H1 (cell line): Measurements from ENCODE around the gene FERMT2. TPM values are rescaled to one million over a fixed set of nuclear protein-coding genes. Genes with fewer than 3 reads are reported as not detected.

Experiments
- CTCF ChIA-PET: fragments of 300-600 bp; sonication (Branson Sonifier 250); formaldehyde crosslinking; loops from one replicate; lab custom pipeline; 2021; ENCODE audit not compliant: partially characterized antibody; lab: Charles Lee
- POLR2A ChIA-PET: fragments of 300-600 bp; sonication (Branson Sonifier 250); formaldehyde crosslinking; loops from one replicate; lab custom pipeline; 2021; ENCODE audit warnings: inconsistent platforms; ENCODE audit not compliant: partially characterized antibody; lab: Charles Lee
- DNase-seq, 2 experiments: peaks; one replicate each; pipeline versions ENCODE4 v3.0.0 to v3.0.0-alpha.2; 2010 to 2022; ENCODE audit warnings: low spot score in 2 of 2, low read depth in 1 of 2, mixed read lengths in 1 of 2
- FAIRE-seq: peaks from 2 replicates; lab custom pipeline; 2011; peaks lifted over from hg19 to GRCh38; lab: Jason Lieb, UNC
- H2AFZ ChIP-seq: 2 replicates; pipeline ENCODE4 v1.8.1; 2012; ENCODE audit warnings: low read length, inconsistent platforms
- H2AK5ac ChIP-seq: 2 replicates; pipeline ENCODE4 v1.6.1; 2013; ENCODE audit warnings: low read depth, low read length
- H2BK120ac ChIP-seq: replicated peaks from 2 replicates; pipeline ENCODE3; 2013; ENCODE audit warnings: low read depth, low read length, inconsistent platforms
- H2BK12ac ChIP-seq: 2 replicates; pipeline ENCODE4 v1.6.1; 2013; ENCODE audit warnings: low read depth, low read length
- H2BK15ac ChIP-seq: 2 replicates; pipeline ENCODE4 v1.6.1; 2013; ENCODE audit warnings: low read length
- H2BK20ac ChIP-seq: 2 replicates; pipeline ENCODE4 v1.6.1; 2013; ENCODE audit warnings: low read length
- H2BK5ac ChIP-seq: 2 replicates; pipeline ENCODE4 v1.6.1; 2013; ENCODE audit warnings: low read depth, low read length
- H3K14ac ChIP-seq: 2 replicates; pipeline ENCODE4 v1.6.1; 2013; ENCODE audit warnings: inconsistent platforms; ENCODE audit not compliant: insufficient read length
- H3K18ac ChIP-seq: 2 replicates; pipeline ENCODE4 v1.6.1; 2013; ENCODE audit warnings: low read length; ENCODE audit errors: extremely low read depth
- H3K23ac ChIP-seq: 2 replicates; pipeline ENCODE4 v1.6.1; 2013; ENCODE audit warnings: inconsistent platforms; ENCODE audit not compliant: insufficient read length
- H3K23me2 ChIP-seq: 2 replicates; pipeline ENCODE4 v1.6.1; 2013; ENCODE audit warnings: low read depth, low read length
- H3K27ac ChIP-seq: 2 replicates; pipeline ENCODE4 v1.6.1; 2011; ENCODE audit warnings: low read depth, low read length, inconsistent platforms
- H3K27me3 ChIP-seq, 4 experiments: replicated peaks in 1 of 4; 1 replicate in 1 of 4; 2 replicates in 3 of 4; pipeline versions ENCODE4 v1.6.1 to v1.8.1; 2011 to 2013; ENCODE audit warnings: low read length in 3 of 4, mild to moderate bottlenecking in 3 of 4, inconsistent platforms in 2 of 4, mixed read lengths in 2 of 4, moderate library complexity in 1 of 4; ENCODE audit not compliant: control insufficient read depth in 3 of 4, insufficient read depth in 3 of 4; ENCODE audit errors: extremely low read depth in 1 of 4
- H3K36me3 ChIP-seq, 4 experiments: 2 replicates each; pipeline versions ENCODE4 v1.6.1 to v1.8.1; 2011 to 2013; ENCODE audit warnings: mild to moderate bottlenecking in 4 of 4, low read length in 3 of 4, moderate library complexity in 2 of 4, control low read depth in 1 of 4, inconsistent platforms in 1 of 4; ENCODE audit not compliant: insufficient read depth in 4 of 4, control insufficient read depth in 2 of 4
- H3K4ac ChIP-seq: replicated peaks from 2 replicates; pipeline ENCODE3; 2013; ENCODE audit warnings: low read length, low read depth, mixed read lengths, inconsistent platforms; ENCODE audit not compliant: insufficient read length
- H3K4me1 ChIP-seq, 4 experiments: replicated peaks in 1 of 4; 1 replicate in 1 of 4; 2 replicates in 3 of 4; pipeline versions ENCODE4 v1.6.1 to v1.8.1; 2011 to 2013; ENCODE audit warnings: low read length in 3 of 4, inconsistent platforms in 2 of 4, mixed read lengths in 1 of 4; ENCODE audit not compliant: insufficient read depth in 4 of 4, control insufficient read depth in 3 of 4
- H3K4me2 ChIP-seq, 2 experiments: 2 replicates each; pipeline versions ENCODE4 v1.6.1 to v1.8.1; 2011 to 2013; ENCODE audit warnings: low read depth in 2 of 2, low read length in 2 of 2, control low read depth in 1 of 2, inconsistent platforms in 1 of 2, mild to moderate bottlenecking in 1 of 2; ENCODE audit not compliant: insufficient read depth in 1 of 2
- H3K4me3 ChIP-seq, 4 experiments: fragments of 200-600, 300-600 bp in 1 of 4; sonication (generic), shearing (Covaris generic), sonication (Bioruptor Twin) in 1 of 4; 2 replicates each; pipeline versions ENCODE4 v1.5.1 to v1.8.1; 2011 to 2016; ENCODE audit warnings: low read length in 4 of 4, low read depth in 3 of 4, control low read depth in 2 of 4, inconsistent platforms in 2 of 4, mild to moderate bottlenecking in 2 of 4, mixed read lengths in 1 of 4, moderate library complexity in 1 of 4; ENCODE audit not compliant: insufficient read depth in 2 of 4; ENCODE audit errors: extremely low read depth in 1 of 4
- H3K56ac ChIP-seq: replicated peaks from 2 replicates; pipeline ENCODE3; 2013; ENCODE audit warnings: low read depth, mild to moderate bottlenecking, mixed read lengths, low read length, inconsistent platforms; ENCODE audit not compliant: insufficient read length
- H3K79me1 ChIP-seq: 2 replicates; pipeline ENCODE4 v1.6.1; 2013; ENCODE audit warnings: low read depth, low read length, control low read depth
- H3K79me2 ChIP-seq, 2 experiments: 2 replicates each; pipeline versions ENCODE4 v1.6.1 to v1.8.1; 2012 to 2013; ENCODE audit warnings: low read length in 2 of 2, mild to moderate bottlenecking in 2 of 2, inconsistent platforms in 1 of 2; ENCODE audit not compliant: insufficient read depth in 2 of 2, control insufficient read depth in 1 of 2
- H3K9ac ChIP-seq, 4 experiments: replicated peaks in 1 of 4; 1 replicate in 1 of 4; 2 replicates in 3 of 4; pipeline versions ENCODE4 v1.6.1 to v1.8.1; 2011 to 2013; ENCODE audit warnings: low read depth in 3 of 4, low read length in 3 of 4, control low read depth in 2 of 4, mild to moderate bottlenecking in 2 of 4, moderate library complexity in 2 of 4, inconsistent platforms in 1 of 4; ENCODE audit errors: extremely low read depth in 1 of 4
- H3K9me3 ChIP-seq, 2 experiments: 2 replicates each; pipeline versions ENCODE4 v1.6.1 to v1.8.1; 2012 to 2013; ENCODE audit warnings: mild to moderate bottlenecking in 2 of 2, moderate library complexity in 2 of 2, control low read depth in 1 of 2, inconsistent platforms in 1 of 2, low read depth in 1 of 2, low read length in 1 of 2, mixed read lengths in 1 of 2; ENCODE audit not compliant: insufficient read depth in 2 of 2
- H4K20me1 ChIP-seq, 2 experiments: replicated peaks in 1 of 2; 2 replicates each; pipeline versions ENCODE3 to v1.8.1; 2011 to 2013; ENCODE audit warnings: inconsistent platforms in 2 of 2, low read length in 2 of 2, mild to moderate bottlenecking in 1 of 2; ENCODE audit not compliant: insufficient read depth in 2 of 2, control insufficient read depth in 1 of 2
- H4K5ac ChIP-seq: 2 replicates; pipeline ENCODE4 v1.6.1; 2013; ENCODE audit warnings: low read length, low read depth, mixed read lengths, inconsistent platforms; ENCODE audit not compliant: insufficient read length
- H4K8ac ChIP-seq: 2 replicates; pipeline ENCODE4 v1.8.0; 2013; ENCODE audit warnings: mild to moderate bottlenecking, moderate library complexity, low read length, inconsistent platforms; ENCODE audit not compliant: insufficient read depth; ENCODE audit errors: extremely low read depth
- H4K91ac ChIP-seq: replicated peaks from 2 replicates; pipeline ENCODE3; 2013; ENCODE audit warnings: low read length, mixed read lengths, inconsistent platforms; ENCODE audit not compliant: insufficient read length
- CTBP2 ChIP-seq: IDR thresholded peaks from 2 replicates; pipeline ENCODE4 v1.7.0; 2011; ENCODE audit warnings: borderline replicate concordance, mild to moderate bottlenecking, moderate library complexity, mixed read lengths, low read length; ENCODE audit not compliant: insufficient read depth, insufficient read length
- EZH2 ChIP-seq: fragments of 200-600 bp; sonication (generic); IDR thresholded peaks from 2 replicates; pipeline ENCODE4 v1.7.1; 2012; ENCODE audit warnings: low read depth, mild to moderate bottlenecking, moderate library complexity, low read length, inconsistent platforms; ENCODE audit not compliant: severe bottlenecking
- HDAC2 ChIP-seq, 2 experiments: fragments of 300-600 bp in 1 of 2; sonication (generic) in 1 of 2; IDR thresholded peaks; 2 replicates each; pipeline ENCODE4 v1.6.1; 2011 to 2012; ENCODE audit warnings: low read depth in 2 of 2, low read length in 2 of 2, mild to moderate bottlenecking in 2 of 2, moderate library complexity in 2 of 2, borderline replicate concordance in 1 of 2, inconsistent platforms in 1 of 2
- HDAC6 ChIP-seq: IDR thresholded peaks from one replicate; pipeline ENCODE4 v1.7.1; 2012; ENCODE audit warnings: low read depth, mild to moderate bottlenecking, inconsistent platforms, low read length, moderate library complexity
- JUN ChIP-seq: IDR thresholded peaks from 2 replicates; pipeline ENCODE4 v1.6.1; 2011; ENCODE audit warnings: low read depth, mild to moderate bottlenecking, improper control_type of control experiment, low read length
- NANOG ChIP-seq: IDR thresholded peaks from 2 replicates; pipeline ENCODE4 v1.6.1; 2011; ENCODE audit warnings: low read length, low read depth, mild to moderate bottlenecking, inconsistent platforms; ENCODE audit not compliant: insufficient read depth, poor library complexity, severe bottlenecking
- PHF8 ChIP-seq: fragments of 200-600 bp; sonication (generic); conservative IDR thresholded peaks from 2 replicates; pipeline ENCODE4 v1.7.1; 2012; ENCODE audit warnings: low read depth, mild to moderate bottlenecking, inconsistent platforms, low read length, moderate library complexity
- SAP30 ChIP-seq: fragments of 300-600 bp; sonication (generic); IDR thresholded peaks from 2 replicates; pipeline ENCODE4 v1.7.1; 2012; ENCODE audit warnings: low read length, moderate library complexity, mild to moderate bottlenecking, inconsistent platforms; ENCODE audit not compliant: insufficient read depth, insufficient replicate concordance
- SP2 ChIP-seq: IDR thresholded peaks from 2 replicates; pipeline ENCODE4 v1.6.1; 2012; ENCODE audit warnings: mild to moderate bottlenecking, low read length, inconsistent platforms
- TAF7 ChIP-seq: optimal IDR thresholded peaks from 2 replicates; pipeline ENCODE3; 2011; ENCODE audit warnings: low read depth, mild to moderate bottlenecking, inconsistent platforms, low read length, moderate library complexity, borderline replicate concordance
- TBP ChIP-seq: IDR thresholded peaks from 2 replicates; pipeline ENCODE4 v1.6.1; 2011; ENCODE audit warnings: low read depth, low read length, improper control_type of control experiment
- TEAD4 ChIP-seq: IDR thresholded peaks from 2 replicates; pipeline ENCODE4 v1.6.1; 2012; ENCODE audit warnings: low read depth, low read length, inconsistent platforms, mixed read lengths
- WGBS, 2 experiments: shearing (Covaris generic) in 1 of 2; methylation state at CpG; one replicate each; pipeline versions ENCODE4 v1.1.6 to v1.1.7; 2013 to 2015; ENCODE audit warnings: low lambda C conversion rate in 2 of 2, mixed read lengths in 2 of 2, inconsistent platforms in 1 of 2, low coverage in 1 of 2, missing lambda C conversion rate in 1 of 2; ENCODE audit not compliant: insufficient replicate concordance in 2 of 2, insufficient coverage in 1 of 2, insufficient read length in 1 of 2; ENCODE audit errors: extremely low coverage in 1 of 2, missing lambda C conversion rate in 1 of 2; 5-methylcytosine and 5-hydroxymethylcytosine counted together
- polyA plus RNA-seq, 7 experiments: library from polyadenylated mRNA; depleted of rRNA in 3 of 7; stranded (reverse) in 5 of 7; unstranded in 2 of 7; fragments of >200 nt in 5 of 7; fragments of 200-250 nt in 2 of 7; gene quantifications; 1 replicate in 5 of 7; 2 replicates in 1 of 7; 4 replicates in 1 of 7; pipeline versions ENCODE4 v1.2.1 to v1.2.3, GENCODE V29; 2011 to 2013; ENCODE audit warnings: missing spikeins in 2 of 7, mixed read lengths in 2 of 7
- total RNA-seq: library from RNA; stranded (reverse); fragmentation: NEBNext Ultra II Directional; extraction: Animal tissue kit (Norgen Biotek cat#: 25700); gene quantifications from 2 replicates; pipeline ENCODE4 v1.2.1, GENCODE V29; 2021
- TF ChIP-seq, protein P1 (sequence below): IDR thresholded peaks from 2 replicates; pipeline ENCODE4 v1.6.1; 2012; ENCODE audit warnings: inconsistent platforms

Gene FERMT2
- total and polyA plus RNA-seq, 2 of the 8 experiments (the other 6 are each of a cell fraction or from before 2014, with no cell fraction given) = 53.3 to 142 TPM

- POLR2A ChIA-PET = no interaction called here
- no peak overlapping the region for H2AK5ac ChIP-seq
- no peaks in the 10 kb centered on the region for H3K79me1 ChIP-seq
- TF ChIP-seq NANOG = no peak
- TF ChIP-seq SAP30 = no peak
- TF ChIP-seq SP2 = no peak
- no peak for TF ChIP-seq HDAC2 (IDR thresholded peaks at IDR 0.05; ENCODE audit: borderline replicate concordance in 1 of 2, low read depth in 2 of 2, low read length in 2 of 2)
- no peak for TF ChIP-seq TBP
- no peak for TF ChIP-seq TEAD4
- no peak for TF ChIP-seq HDAC6
- no peak for TF ChIP-seq CTBP2
- no peak for TF ChIP-seq JUN
- TF ChIP-seq EZH2 = no peak
- no peak for TF ChIP-seq TAF7
- TF ChIP-seq, protein P1, sequence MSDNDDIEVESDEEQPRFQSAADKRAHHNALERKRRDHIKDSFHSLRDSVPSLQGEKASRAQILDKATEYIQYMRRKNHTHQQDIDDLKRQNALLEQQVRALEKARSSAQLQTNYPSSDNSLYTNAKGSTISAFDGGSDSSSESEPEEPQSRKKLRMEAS = no peak
- TF ChIP-seq PHF8 = no peak
Measured at GRCh38 chr14:52992236-52992870, 41.5 kb upstream of the FERMT2 start.

More at GRCh38 chr14:52992236-52992870, 41.5 kb upstream of the FERMT2 start:
- no peak overlapping the region for H2AFZ ChIP-seq
- no peak overlapping the region for H2BK120ac ChIP-seq
- H2BK15ac ChIP-seq = no peak overlapping the region
- H2BK20ac ChIP-seq = no peak overlapping the region
- no peak overlapping the region for H3K14ac ChIP-seq
- no peaks in the 10 kb centered on the region for H3K23me2 ChIP-seq
- H3K4me1 ChIP-seq = no peaks in the 10 kb centered on the region; a peak in 2 of 7 replicates
- no peak overlapping the region for H3K27ac ChIP-seq
- H3K9me3 ChIP-seq = no peaks in the 10 kb centered on the region
- no peak overlapping the region for H3K4me3 ChIP-seq
- H2BK12ac ChIP-seq = no peak overlapping the region
- H3K9ac ChIP-seq = no peak overlapping the region
- no peak overlapping the region for H4K91ac ChIP-seq
- no peak overlapping the region for H3K4me2 ChIP-seq
- no peak overlapping the region for H3K23ac ChIP-seq
- no peak overlapping the region for H3K4ac ChIP-seq
- H4K5ac ChIP-seq = no peak overlapping the region
- H4K20me1 ChIP-seq = no peaks in the 10 kb centered on the region
- FAIRE-seq (no peak), DNase-seq (no peak)
- WGBS, 2 experiments = 96% methylated on average over 1 of the region's 1 CpG; no CpG with 5 or more reads in 1 of the 2 experiments
- H2BK5ac ChIP-seq = no peak overlapping the region
- H4K8ac ChIP-seq = no peak overlapping the region
- H3K56ac ChIP-seq = no peak overlapping the region
- CTCF ChIA-PET = no interaction called here
- no peaks in the 10 kb centered on the region for H3K27me3 ChIP-seq
- no peaks in the 10 kb centered on the region for H3K36me3 ChIP-seq
- no peaks in the 10 kb centered on the region for H3K79me2 ChIP-seq
- no peak overlapping the region for H3K18ac ChIP-seq
